ENCODE data around the gene RPS15.

- TF ChIP-seq SUZ12 (IDR thresholded peaks at IDR 0.05; ENCODE audit: extremely low read depth, insufficient read depth, insufficient read length) (no peak), ZNF274 (IDR thresholded peaks at IDR 0.05; ENCODE audit: low read depth, low read length) (no peak), YY1 (IDR thresholded peaks at IDR 0.05; ENCODE audit: insufficient read depth, insufficient read length) (no peak)
Observed at GRCh38 chr19:1395194-1396018, 42.8 kb upstream of the RPS15 start.
